Measurements from ENCODE around the gene HOXA3. TPM values are rescaled to one million over a fixed set of nuclear protein-coding genes. Genes with fewer than 3 reads are reported as not detected.

Gene HOXA3
- total and polyA plus RNA-seq, 10 of the 15 experiments (the other 5 are each of a cell fraction or from before 2014, with no cell fraction given) = 0.05 TPM; not detected in 9

GRCh38 chr7:27176962-27177794 is 24.8 kb upstream of the HOXA3 start:
- FAIRE-seq = no peak
- H4K20me1 ChIP-seq (ENCODE audit: control insufficient read depth, insufficient read depth) = no peaks in the 10 kb centered on the region
- DNase-seq (ENCODE audit: low read depth, low spot score) = no peak
- WGBS (ENCODE audit: insufficient coverage, insufficient replicate concordance, low lambda C conversion rate, missing lambda C conversion rate) = 48% methylated on average over 22 of the region's 22 CpGs
- ATAC-seq = no peak
- SMC1A ChIA-PET (ENCODE audit: uncharacterized antibody, unreplicated experiment) = no interaction called here
- no peak overlapping the region for H3K27ac ChIP-seq (ENCODE audit: control insufficient read depth, insufficient read depth)
- TF ChIP-seq ETV6 (conservative IDR thresholded peaks at IDR 0.05 in 1 of 2, IDR thresholded peaks at IDR 0.05 in 1 of 2; ENCODE audit: borderline replicate concordance in 1 of 2, low read depth in 1 of 2) (no peak), JUND (IDR thresholded peaks at IDR 0.05; ENCODE audit: low read depth, low read length) (no peak), BCL11A (IDR thresholded peaks at IDR 0.05; ENCODE audit: low read depth, low read length) (no peak)
- no peaks in the 10 kb centered on the region for H3K4me1 ChIP-seq (ENCODE audit: control insufficient read depth, insufficient read depth, low read length)
- in situ Hi-C loops (cut with MboI) (no loop called here), intact Hi-C loops (cut with micrococcal nuclease; ENCODE audit: unreplicated experiment) (no loop called here)
- H3K9ac ChIP-seq (ENCODE audit: control insufficient read depth, insufficient read depth, low read length) = no peak overlapping the region
- H3K4me2 ChIP-seq (ENCODE audit: control insufficient read depth, insufficient read depth) = no peak overlapping the region
- H2AFZ ChIP-seq (ENCODE audit: control insufficient read depth, low read depth, low read length) = no peak overlapping the region
- POLR2A ChIA-PET = no interaction called here
- no peaks in the 10 kb centered on the region for H3K79me2 ChIP-seq (ENCODE audit: control insufficient read depth, insufficient read depth, low read length)
- RAD21 ChIA-PET (ENCODE audit: unreplicated experiment) = no interaction called here
- no TSS peak for BruUV-seq (replicated peaks)
- no peak overlapping the region for H3K4me3 ChIP-seq
- CTCF ChIA-PET = interaction anchor here (0.6 to 1.1 kb wide), 2 partner anchors 363 to 599 kb away, joined by 3 to 6 read pairs; no protein-coding TSS in a partner anchor
- no peaks in the 10 kb centered on the region; the same call in 2 of the 3 replicates for H3K9me3 ChIP-seq (replicated peaks; ENCODE audit: control insufficient read depth, insufficient read depth, low read length)
- no peaks in the 10 kb centered on the region for H3K36me3 ChIP-seq (ENCODE audit: control insufficient read depth in 2 of 2, insufficient read depth in 2 of 2, low read length in 1 of 2)
- H3K27me3 ChIP-seq (replicated peaks in 1 of 2; ENCODE audit: control insufficient read depth in 2 of 2, insufficient read depth in 2 of 2, low read length in 1 of 2) = peaks cover 15 to 21% of the 10 kb centered on the region in 2 experiments

DNA sequence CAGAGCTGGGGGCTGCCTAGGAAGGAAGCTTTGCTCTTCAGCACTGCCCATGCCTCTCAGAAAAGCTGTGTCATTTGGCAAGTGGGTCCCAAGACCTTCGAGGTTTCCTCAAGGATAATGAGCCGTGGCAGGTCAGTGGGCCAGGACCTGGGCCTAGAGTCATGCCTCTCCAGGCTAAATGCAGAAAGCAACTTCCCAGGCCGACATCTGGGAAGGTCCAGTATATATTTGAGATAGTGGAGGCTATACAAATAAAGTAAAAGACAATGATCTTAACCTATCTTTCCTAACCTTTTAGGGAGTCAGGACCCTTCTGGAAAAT is 24.1 kb upstream of the HOXA3 start:
- BruUV-seq (replicated peaks) = no TSS peak
- ChIA-PET SMC1A (ENCODE audit: uncharacterized antibody, unreplicated experiment) (no interaction called here), CTCF (no interaction called here), POLR2A (no interaction called here), RAD21 (ENCODE audit: unreplicated experiment) (no interaction called here)
- Histone ChIP-seq H4K20me1 (ENCODE audit: control insufficient read depth, insufficient read depth) (no peaks in the 10 kb centered on the region), H3K4me2 (ENCODE audit: control insufficient read depth, insufficient read depth) (no peak overlapping the region), H2AFZ (ENCODE audit: control insufficient read depth, low read depth, low read length) (no peak overlapping the region), H3K27me3 (replicated peaks in 1 of 2; ENCODE audit: control insufficient read depth in 2 of 2, insufficient read depth in 2 of 2, low read length in 1 of 2) (peaks cover 12 to 17% of the 10 kb centered on the region in 2 experiments), H3K4me3 (no peak overlapping the region), H3K9ac (ENCODE audit: control insufficient read depth, insufficient read depth, low read length) (no peak overlapping the region), H3K4me1 (ENCODE audit: control insufficient read depth, insufficient read depth, low read length) (no peaks in the 10 kb centered on the region), H3K36me3 (ENCODE audit: control insufficient read depth in 2 of 2, insufficient read depth in 2 of 2, low read length in 1 of 2) (no peaks in the 10 kb centered on the region), H3K27ac (ENCODE audit: control insufficient read depth, insufficient read depth) (no peak overlapping the region), H3K79me2 (ENCODE audit: control insufficient read depth, insufficient read depth, low read length) (no peaks in the 10 kb centered on the region), H3K9me3 (replicated peaks; ENCODE audit: control insufficient read depth, insufficient read depth, low read length) (no peaks in the 10 kb centered on the region; the same call in 2 of the 3 replicates)
- intact Hi-C loops (cut with micrococcal nuclease; ENCODE audit: unreplicated experiment) = no loop called here
- FAIRE-seq (no peak), ATAC-seq (no peak), DNase-seq (ENCODE audit: low read depth, low spot score) (no peak)
- in situ Hi-C loops (cut with MboI) = no loop called here
- WGBS (ENCODE audit: insufficient coverage, insufficient replicate concordance, low lambda C conversion rate, missing lambda C conversion rate) = 9% methylated on average over 3 of the region's 3 CpGs
- TF ChIP-seq CEBPB (IDR thresholded peaks at IDR 0.05; ENCODE audit: borderline replicate concordance in 1 of 2, low read depth in 2 of 2, low read length in 2 of 2) = no peak
- no peak for TF ChIP-seq ATF7 (IDR thresholded peaks at IDR 0.05; ENCODE audit: low read depth)
- TF ChIP-seq MYB (IDR thresholded peaks at IDR 0.05; ENCODE audit: borderline replicate concordance, low read depth, low read length) = no peak
- no peak for TF ChIP-seq BHLHE40 (IDR thresholded peaks at IDR 0.05; ENCODE audit: borderline replicate concordance in 1 of 2, low read depth in 2 of 2, low read length in 1 of 2)
- no peak for TF ChIP-seq TCF12 (IDR thresholded peaks at IDR 0.05; ENCODE audit: low read depth, low read length)
- TF ChIP-seq SUZ12 (IDR thresholded peaks at IDR 0.05; ENCODE audit: unreplicated experiment) = no peak
- TF ChIP-seq SPI1 (IDR thresholded peaks at IDR 0.05; ENCODE audit: borderline replicate concordance, insufficient read depth, low read depth, low read length) = no peak
- no peak for TF ChIP-seq KLF5 (IDR thresholded peaks at IDR 0.05; ENCODE audit: partially characterized antibody)
- TF ChIP-seq NFYA (IDR thresholded peaks at IDR 0.05; ENCODE audit: borderline replicate concordance, low read depth, low read length) = no peak
- no peak for TF ChIP-seq FOXM1 (IDR thresholded peaks at IDR 0.05; ENCODE audit: low read depth, low read length)
- no peak for TF ChIP-seq SMAD1 (IDR thresholded peaks at IDR 0.05; ENCODE audit: low read depth, partially characterized antibody)
- TF ChIP-seq RAD21 (IDR thresholded peaks at IDR 0.05; ENCODE audit: insufficient read depth, low read depth, low read length) = no peak
- TF ChIP-seq ZBTB33 (IDR thresholded peaks at IDR 0.05) = no peak

All from GM12878 (cell line).